Caki2 (cell line): ENCODE results near the gene IBA57. TPM values are rescaled to one million over a fixed set of nuclear protein-coding genes. Genes with fewer than 3 reads are reported as not detected.

Experiments
- DNase-seq: peaks from one replicate; pipeline ENCODE4 v3.0.0-alpha.2; 2015; ENCODE audit warnings: low read depth
- in situ Hi-C: cut with HindIII; loops from 2 replicates; pipeline ENCODE4 v1.10.0; 2016; ENCODE audit warnings: low sequenced_read_pairs, low pct_unique_long_range_greater_than_20kb, mixed read lengths
- total RNA-seq: library from RNA; depleted of rRNA; stranded (reverse); fragments of >200 nt; shearing (Covaris generic); gene quantifications from 2 replicates; pipeline ENCODE4 v1.2.3, GENCODE V29; 2014; ENCODE audit warnings: low replicate concordance; rRNA removed

The IBA57 gene
- total RNA-seq, 1 experiment from 2014 or later: 11.9 TPM

GRCh38 chr1:228228601-228229074, 63.0 kb downstream of the IBA57 start:
- in situ Hi-C loops: no loop called here
- peak; percentile 30 for DNase-seq

GRCh38 chr1:228231189-228231588, 65.6 kb downstream of the IBA57 start:
- DNase-seq: no peak
- in situ Hi-C loops: no loop called here

Other genes with a start within 250 kb of the IBA57 start
- gene WNT9A, start 217.9 kb upstream of the IBA57 start, total RNA-seq: 1.1 and 2.7 TPM in 2 replicates
- 0.49 TPM in 1 of 2 replicates, not detected in the other for gene WNT3A, start 158.8 kb upstream of the IBA57 start, total RNA-seq
- gene ARF1, start 83.1 kb upstream of the IBA57 start, total RNA-seq: 339 and 399 TPM in 2 replicates
- gene C1orf35, start 62.5 kb upstream of the IBA57 start, total RNA-seq: 57.9 and 61.2 TPM in 2 replicates
- 126 and 138 TPM in 2 replicates for gene MRPL55, start 56.5 kb upstream of the IBA57 start, total RNA-seq
- gene GUK1, start 25.5 kb upstream of the IBA57 start, total RNA-seq: 263 and 331 TPM in 2 replicates
- 0.10 TPM in 1 of 2 replicates, not detected in the other for gene GJC2, start 15.9 kb upstream of the IBA57 start, total RNA-seq
- 16.7 and 31.5 TPM in 2 replicates for gene OBSCN, start 42.2 kb downstream of the IBA57 start, total RNA-seq
- 21.9 and 41.3 TPM in 2 replicates for gene TRIM11, start 241.0 kb downstream of the IBA57 start, total RNA-seq